Panc1 (cell line): ENCODE results near the gene KRT6C.

ENCODE experiments used
- POLR2AphosphoS5 ChIP-seq: IDR thresholded peaks from 2 replicates; pipeline ENCODE4 v1.6.1; 2012; ENCODE audit warnings: mild to moderate bottlenecking, low read depth, low read length, moderate library complexity
- SIN3A ChIP-seq: IDR thresholded peaks from 2 replicates; pipeline ENCODE4 v1.6.1; 2012; ENCODE audit warnings: low read depth, mild to moderate bottlenecking, low read length, moderate library complexity, borderline replicate concordance; ENCODE audit not compliant: insufficient read depth
- TF ChIP-seq, protein P1 (sequence below): fragments of 450-650 bp; IDR thresholded peaks from 2 replicates; pipeline ENCODE4 v1.5.1; 2017; ENCODE audit warnings: mild to moderate bottlenecking
- TF ChIP-seq, protein P2 (sequence below), 2 experiments: IDR thresholded peaks; 2 replicates each; pipeline ENCODE4 v1.6.1; 2011 to 2012; ENCODE audit warnings: low read depth in 2 of 2, control low read depth in 1 of 2, low read length in 1 of 2, mild to moderate bottlenecking in 1 of 2, moderate library complexity in 1 of 2; ENCODE audit not compliant: insufficient read depth in 1 of 2

DNA sequence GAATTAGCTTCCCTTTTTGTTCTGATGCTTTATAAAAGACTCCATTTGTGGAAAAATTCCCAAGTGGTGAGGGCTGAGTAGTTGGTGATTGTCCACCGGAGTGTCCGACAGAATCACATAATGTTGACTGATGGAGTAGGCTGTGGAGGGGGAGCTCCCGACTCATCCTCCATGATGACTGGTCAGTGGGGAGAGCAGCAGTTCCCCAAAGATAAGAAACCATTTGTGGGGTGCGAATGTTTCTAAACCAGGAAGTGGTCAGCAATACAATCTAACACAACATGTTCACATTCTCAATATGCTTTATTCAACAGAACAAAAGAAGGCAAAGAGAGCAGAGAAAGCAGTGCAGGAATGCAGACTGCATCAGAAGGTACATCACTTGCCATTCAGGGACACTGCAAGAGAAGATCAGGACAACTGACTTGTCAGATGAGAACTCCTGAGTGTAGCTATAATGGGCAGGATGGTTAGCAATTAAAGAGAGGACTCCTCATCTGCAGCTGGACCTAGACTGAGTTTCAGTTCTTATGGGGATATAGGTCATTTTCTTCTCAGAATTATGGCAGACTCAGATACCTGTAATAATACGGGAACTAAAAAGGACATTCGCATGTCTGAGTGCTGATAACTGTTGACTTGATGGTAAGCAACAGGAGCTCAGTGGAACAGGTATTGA is 27.1 kb downstream of the KRT6C start:
- TF ChIP-seq, protein P1, sequence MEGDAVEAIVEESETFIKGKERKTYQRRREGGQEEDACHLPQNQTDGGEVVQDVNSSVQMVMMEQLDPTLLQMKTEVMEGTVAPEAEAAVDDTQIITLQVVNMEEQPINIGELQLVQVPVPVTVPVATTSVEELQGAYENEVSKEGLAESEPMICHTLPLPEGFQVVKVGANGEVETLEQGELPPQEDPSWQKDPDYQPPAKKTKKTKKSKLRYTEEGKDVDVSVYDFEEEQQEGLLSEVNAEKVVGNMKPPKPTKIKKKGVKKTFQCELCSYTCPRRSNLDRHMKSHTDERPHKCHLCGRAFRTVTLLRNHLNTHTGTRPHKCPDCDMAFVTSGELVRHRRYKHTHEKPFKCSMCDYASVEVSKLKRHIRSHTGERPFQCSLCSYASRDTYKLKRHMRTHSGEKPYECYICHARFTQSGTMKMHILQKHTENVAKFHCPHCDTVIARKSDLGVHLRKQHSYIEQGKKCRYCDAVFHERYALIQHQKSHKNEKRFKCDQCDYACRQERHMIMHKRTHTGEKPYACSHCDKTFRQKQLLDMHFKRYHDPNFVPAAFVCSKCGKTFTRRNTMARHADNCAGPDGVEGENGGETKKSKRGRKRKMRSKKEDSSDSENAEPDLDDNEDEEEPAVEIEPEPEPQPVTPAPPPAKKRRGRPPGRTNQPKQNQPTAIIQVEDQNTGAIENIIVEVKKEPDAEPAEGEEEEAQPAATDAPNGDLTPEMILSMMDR = no peak
- TF ChIP-seq SIN3A (no peak), POLR2AphosphoS5 (no peak)
- TF ChIP-seq, protein P2, sequence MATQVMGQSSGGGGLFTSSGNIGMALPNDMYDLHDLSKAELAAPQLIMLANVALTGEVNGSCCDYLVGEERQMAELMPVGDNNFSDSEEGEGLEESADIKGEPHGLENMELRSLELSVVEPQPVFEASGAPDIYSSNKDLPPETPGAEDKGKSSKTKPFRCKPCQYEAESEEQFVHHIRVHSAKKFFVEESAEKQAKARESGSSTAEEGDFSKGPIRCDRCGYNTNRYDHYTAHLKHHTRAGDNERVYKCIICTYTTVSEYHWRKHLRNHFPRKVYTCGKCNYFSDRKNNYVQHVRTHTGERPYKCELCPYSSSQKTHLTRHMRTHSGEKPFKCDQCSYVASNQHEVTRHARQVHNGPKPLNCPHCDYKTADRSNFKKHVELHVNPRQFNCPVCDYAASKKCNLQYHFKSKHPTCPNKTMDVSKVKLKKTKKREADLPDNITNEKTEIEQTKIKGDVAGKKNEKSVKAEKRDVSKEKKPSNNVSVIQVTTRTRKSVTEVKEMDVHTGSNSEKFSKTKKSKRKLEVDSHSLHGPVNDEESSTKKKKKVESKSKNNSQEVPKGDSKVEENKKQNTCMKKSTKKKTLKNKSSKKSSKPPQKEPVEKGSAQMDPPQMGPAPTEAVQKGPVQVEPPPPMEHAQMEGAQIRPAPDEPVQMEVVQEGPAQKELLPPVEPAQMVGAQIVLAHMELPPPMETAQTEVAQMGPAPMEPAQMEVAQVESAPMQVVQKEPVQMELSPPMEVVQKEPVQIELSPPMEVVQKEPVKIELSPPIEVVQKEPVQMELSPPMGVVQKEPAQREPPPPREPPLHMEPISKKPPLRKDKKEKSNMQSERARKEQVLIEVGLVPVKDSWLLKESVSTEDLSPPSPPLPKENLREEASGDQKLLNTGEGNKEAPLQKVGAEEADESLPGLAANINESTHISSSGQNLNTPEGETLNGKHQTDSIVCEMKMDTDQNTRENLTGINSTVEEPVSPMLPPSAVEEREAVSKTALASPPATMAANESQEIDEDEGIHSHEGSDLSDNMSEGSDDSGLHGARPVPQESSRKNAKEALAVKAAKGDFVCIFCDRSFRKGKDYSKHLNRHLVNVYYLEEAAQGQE (IDR thresholded peaks at IDR 0.05; ENCODE audit: insufficient read depth in 1 of 2, low read depth in 2 of 2, low read length in 1 of 2) = no peak
